Activated effector memory CD4-positive, alpha-beta T cell treated with anti-CD3 and anti-CD28 coated beads, Interleukin-2, amount 50 U/mL, for 16 hours (primary cell): ENCODE measurements around the gene JDP2.

Experiments used
- DNase-seq: peaks from one replicate; pipeline ENCODE4 v3.0.0-alpha.2; 2020

Gene JDP2

GRCh38 chr14:75438486-75439080 lies 10.8 kb downstream of the JDP2 start:
- no peak for DNase-seq

DNA sequence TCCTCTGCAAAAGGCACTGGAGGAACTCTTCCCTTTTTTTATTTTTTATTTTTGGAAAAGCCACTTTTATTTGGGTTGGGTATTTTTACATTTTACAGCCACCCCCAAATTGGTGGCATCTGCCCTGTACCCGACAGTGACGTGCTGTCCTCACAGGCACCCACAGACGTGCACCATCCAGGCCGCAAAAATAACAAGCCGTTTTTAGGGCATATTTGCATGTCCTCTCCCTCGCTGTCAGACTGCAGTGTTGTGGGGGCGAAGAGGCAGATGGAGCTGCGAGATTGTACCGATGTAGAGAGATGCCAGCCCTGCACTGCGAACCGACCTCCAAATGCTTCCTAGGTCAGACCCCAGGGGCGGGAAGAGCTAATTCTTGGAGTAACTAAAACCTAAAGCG lies 12.2 kb downstream of the JDP2 start:
- no peak for DNase-seq

DNA sequence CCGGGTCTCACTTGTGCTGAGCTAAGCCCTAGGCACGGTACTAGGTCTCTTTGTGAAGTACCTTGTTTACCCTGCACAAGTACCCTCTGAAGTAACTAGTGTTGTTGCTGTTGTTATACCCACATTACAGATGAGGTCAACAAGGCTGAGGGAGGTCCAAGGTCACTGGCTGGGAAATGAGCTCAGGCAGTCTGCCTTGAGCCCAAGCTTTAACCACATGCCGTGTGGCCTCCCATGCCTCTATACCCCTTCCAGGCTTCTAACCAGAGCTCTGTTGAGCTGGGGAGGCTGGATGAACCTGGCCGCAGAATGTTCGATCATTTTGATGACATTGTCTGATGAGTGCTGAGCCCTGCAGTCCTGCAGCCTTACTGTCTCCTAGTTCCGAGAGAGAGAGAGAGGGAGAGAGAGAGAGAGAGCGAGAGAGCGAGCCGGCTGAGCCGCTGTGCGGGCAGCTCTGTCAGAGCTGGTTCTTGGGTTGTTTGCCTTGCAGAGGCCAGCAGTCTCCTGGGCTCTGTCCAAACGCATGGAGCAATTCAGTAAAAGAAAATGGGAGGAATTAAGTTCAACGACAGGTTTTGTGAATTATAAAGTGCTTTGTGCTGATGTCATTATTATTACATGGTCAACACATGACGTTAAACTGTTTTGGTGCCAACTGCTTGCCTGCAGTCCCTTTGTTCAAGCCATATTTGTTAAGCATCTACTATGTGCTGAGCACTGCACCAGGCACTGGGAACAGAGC lies 13.1 kb downstream of the JDP2 start:
- DNase-seq: no peak

- no peak for DNase-seq
Measured at GRCh38 chr14:75441728-75442127, 13.9 kb downstream of the JDP2 start.

DNA sequence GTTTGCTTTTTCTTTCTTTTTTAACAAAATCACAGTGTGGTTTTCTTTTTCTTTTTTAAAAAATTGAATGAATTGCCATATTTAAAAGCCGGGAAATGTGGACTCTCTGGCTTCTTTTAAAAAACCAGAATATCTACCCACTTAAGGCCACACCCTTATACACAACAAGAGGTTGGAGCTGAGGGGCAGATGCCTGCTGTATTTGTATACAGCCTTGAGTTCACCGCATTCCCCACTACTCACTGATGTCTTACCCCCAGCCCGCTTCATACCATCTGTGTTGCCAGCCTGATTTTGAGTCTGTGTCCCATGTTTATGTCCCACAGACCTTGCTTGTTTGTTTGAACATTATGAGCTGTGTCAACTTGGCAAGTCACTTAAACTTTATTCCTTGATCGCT lies 14.3 kb downstream of the JDP2 start:
- no peak for DNase-seq

GRCh38 chr14:75442642-75443041 lies 14.8 kb downstream of the JDP2 start:
- DNase-seq: no peak

DNA sequence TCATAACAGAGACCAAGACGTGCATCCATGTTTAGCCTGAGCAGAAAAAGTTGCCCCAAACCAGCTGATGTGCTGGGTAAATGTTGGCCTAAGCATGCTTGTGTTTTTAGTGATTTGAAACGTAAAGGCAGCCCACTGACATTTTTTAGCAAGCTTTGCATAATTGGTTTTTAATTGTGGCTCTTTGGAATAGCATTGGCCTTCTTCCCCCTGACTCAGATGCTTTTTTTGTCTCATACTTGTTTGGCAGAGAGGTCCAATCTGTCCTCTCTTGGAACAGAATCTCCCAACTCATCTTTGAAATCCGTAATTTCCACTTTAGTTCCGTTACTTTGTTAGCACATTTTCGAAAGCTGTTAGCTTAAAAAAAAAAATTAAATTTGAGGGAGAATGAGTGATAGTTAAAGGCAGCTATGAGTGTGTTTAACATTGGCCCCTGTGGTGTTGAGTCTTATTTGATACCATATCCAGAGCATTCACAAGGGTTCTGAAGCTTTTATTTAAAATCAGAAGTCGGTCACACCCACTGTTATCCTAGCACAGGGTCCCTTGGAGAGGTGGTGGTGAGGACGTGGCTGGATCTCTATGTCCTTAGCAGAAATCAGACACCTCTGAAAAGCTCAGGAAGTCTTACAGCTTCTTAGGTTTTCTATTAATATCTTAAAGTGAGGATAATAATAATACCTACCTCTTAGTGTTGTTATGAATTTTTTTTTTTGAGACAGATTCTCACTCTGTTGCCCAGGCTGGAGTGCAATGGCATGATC lies 15.6 kb downstream of the JDP2 start:
- no peak for DNase-seq

DNA sequence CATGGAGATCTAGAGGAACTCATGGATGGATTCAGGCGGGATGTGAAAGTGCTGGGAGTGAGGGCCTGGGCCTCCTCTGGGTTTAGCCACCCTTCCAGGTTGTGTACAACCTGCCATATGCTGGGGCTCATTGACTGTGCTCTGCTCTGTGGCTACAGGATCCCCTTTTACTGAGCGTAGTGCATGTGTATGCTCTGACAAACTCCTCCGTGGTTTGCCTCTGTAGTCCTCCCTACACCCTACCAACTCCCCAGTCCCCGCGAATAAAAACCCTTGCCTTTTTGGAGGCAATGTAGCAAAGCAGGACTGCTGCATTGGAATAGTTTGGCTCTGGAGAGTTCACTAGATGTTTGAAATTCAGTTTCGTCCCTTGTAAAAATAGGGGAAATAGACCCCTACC lies 17.4 kb downstream of the JDP2 start:
- DNase-seq: peak; percentile 12

DNA sequence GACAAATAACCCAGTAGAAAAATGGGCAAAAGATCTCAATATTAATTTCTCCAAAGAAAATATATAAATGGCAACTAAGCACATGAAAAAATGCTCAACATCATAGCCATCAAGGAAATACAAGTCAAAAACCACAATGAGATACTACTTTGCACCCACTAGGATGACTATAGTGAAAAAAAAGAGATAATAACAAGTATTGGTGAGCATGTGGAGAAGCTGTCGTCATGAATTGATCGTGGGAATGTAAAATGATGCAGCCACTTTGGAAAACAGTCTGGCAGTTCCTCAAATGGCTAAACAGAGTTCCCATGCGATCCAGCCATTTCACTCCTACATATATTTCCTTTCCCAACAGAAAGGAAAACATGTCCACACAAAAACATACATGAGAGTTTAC lies 18.1 kb downstream of the JDP2 start:
- no peak for DNase-seq

DNA sequence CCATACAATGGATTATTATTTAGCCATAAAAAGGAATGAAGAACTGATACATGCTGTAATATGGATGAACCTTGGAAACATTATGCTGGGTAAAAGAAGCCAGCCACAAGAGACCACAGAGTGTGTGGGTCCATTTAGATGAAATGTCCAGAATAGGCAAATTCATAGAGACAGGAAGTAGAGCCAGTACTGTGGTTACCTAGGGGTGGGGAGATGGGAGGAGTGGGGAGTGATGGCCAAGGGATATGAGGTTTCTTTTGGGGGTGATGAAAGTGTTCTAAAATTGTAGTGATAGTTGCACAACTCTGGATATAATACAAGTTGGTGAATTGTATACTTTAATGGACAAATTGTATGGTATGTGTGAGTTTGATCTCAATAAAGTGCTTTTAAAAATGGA lies 18.6 kb downstream of the JDP2 start:
- no peak for DNase-seq

GRCh38 chr14:75448209-75448608 lies 20.4 kb downstream of the JDP2 start:
- no peak for DNase-seq

GRCh38 chr14:75449036-75449435 lies 21.2 kb downstream of the JDP2 start:
- no peak for DNase-seq

- DNase-seq: peak; percentile 8
Measured at GRCh38 chr14:75449696-75450095, 21.9 kb downstream of the JDP2 start.

- DNase-seq: no peak
Measured at GRCh38 chr14:75450381-75451276, 22.8 kb downstream of the JDP2 start.

GRCh38 chr14:75452324-75452723 lies 24.5 kb downstream of the JDP2 start:
- DNase-seq: no peak

- no peak for DNase-seq
Measured at GRCh38 chr14:75452900-75453816, 25.3 kb downstream of the JDP2 start.

DNA sequence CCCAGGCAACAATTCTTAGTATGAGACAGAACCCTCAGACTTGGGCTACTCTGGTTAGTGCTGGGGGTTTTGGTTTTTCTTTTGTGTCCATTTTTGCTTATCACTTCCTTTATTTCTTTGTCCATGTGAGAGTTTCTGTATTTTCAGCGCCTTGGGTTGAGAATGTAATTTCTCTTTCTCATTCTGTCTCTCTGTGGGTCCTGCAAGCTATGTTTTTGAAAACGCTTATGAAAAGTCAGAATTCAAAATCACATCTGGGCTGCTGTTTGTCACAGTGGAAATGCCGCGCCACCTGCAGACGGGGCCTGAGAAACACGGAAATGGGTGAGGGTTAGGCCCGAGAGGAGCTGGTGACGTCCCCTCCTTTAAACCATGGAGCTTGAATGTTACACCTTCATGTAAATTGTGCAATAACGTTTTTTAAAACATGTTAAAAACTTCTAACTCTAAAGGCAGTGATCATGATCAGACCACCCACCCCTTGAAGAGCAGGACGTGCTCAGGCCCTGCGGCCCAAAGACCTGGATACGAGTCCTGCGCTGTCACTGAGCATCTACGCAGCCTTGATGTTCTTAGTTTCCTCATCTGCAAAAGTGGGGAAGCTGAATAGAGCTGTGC lies 26.1 kb downstream of the JDP2 start:
- no peak for DNase-seq

GRCh38 chr14:75454963-75455546 lies 27.2 kb downstream of the JDP2 start:
- DNase-seq: no peak

GRCh38 chr14:75456069-75456996 lies 28.5 kb downstream of the JDP2 start:
- DNase-seq: no peak

DNA sequence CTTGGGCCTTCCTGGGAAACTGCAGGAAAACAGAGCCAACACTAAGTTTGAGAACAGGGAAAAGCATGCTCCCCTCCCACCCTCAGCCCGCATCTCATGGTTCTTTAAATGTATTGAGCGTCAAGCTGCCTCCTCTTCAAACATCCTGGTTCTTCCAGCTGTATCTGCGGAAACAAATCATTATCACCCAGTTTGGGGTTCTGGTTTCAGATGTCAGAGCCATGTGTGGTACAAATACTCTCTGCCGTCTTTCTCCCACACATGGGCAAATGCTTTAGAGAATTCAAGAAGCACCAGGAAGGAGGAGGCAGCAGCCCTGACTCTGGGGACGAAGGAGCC lies 29.1 kb downstream of the JDP2 start:
- no peak for DNase-seq
